K562 (cell line): ENCODE results near the gene FGFRL1. TPM values are rescaled to one million over a fixed set of nuclear protein-coding genes. Genes with fewer than 3 reads are reported as not detected.

Experiments used
- ATAC-seq: fragments of 200-7000 bp; cut with Tn5 transposase; 3 replicates; pipeline ENCODE4 v1.9.1; 2020; ENCODE audit warnings: moderate library complexity
- BruUV-seq: library from RNA; stranded (reverse); fragments of 400-500 nt; replicated peaks from 2 replicates; lab custom pipeline; 2021; lab: Mats Ljungman, UMichigan
- CTCF ChIA-PET: fragments of 300-600 bp; formaldehyde crosslinking; extraction: SDS; loops from one replicate; lab custom pipeline; 2021; ENCODE audit warnings: low intra/inter-chr PET ratio; lab: Yijun Ruan, JAX
- POLR2A ChIA-PET: fragments of 300-600, 350-650 bp; sonication (Branson Sonifier 250); formaldehyde crosslinking; extraction: SDS; loops from one replicate; lab custom pipeline; 2021; ENCODE audit warnings: antibody characterized with exemption, inconsistent platforms; lab: Yijun Ruan, JAX
- DNase-seq, 4 experiments: peaks; one replicate each; pipeline versions ENCODE4 v3.0.0 to v3.0.0-alpha.2; 2011 to 2018; ENCODE audit warnings: low spot score in 3 of 4, mixed read lengths in 3 of 4; ENCODE audit errors: extremely low read depth in 1 of 4
- FAIRE-seq: peaks from 2 replicates; lab custom pipeline; 2011; peaks lifted over from hg19 to GRCh38; lab: Jason Lieb, UNC
- H2AFZ ChIP-seq: 2 replicates; pipeline ENCODE4 v1.6.0; 2011; ENCODE audit warnings: low read depth, low read length, control low read depth, inconsistent platforms
- H3K27ac ChIP-seq: fragments of 200-600 bp; 3 replicates; pipeline ENCODE4 v1.8.0; 2011; ENCODE audit warnings: low read depth, mild to moderate bottlenecking, control low read depth, inconsistent platforms, low read length, moderate library complexity, mixed read lengths; ENCODE audit errors: extremely low read depth
- H3K27me3 ChIP-seq, 2 experiments: fragments of 300-600 bp in 1 of 2; 2 replicates in 1 of 2; 3 replicates in 1 of 2; pipeline versions ENCODE4 v1.6.0 to v1.8.0; 2011; ENCODE audit warnings: inconsistent platforms in 2 of 2, low read length in 2 of 2, mild to moderate bottlenecking in 1 of 2, mixed read lengths in 1 of 2, moderate library complexity in 1 of 2; ENCODE audit not compliant: control insufficient read depth in 2 of 2, insufficient read depth in 2 of 2
- H3K36me3 ChIP-seq: fragments of 300-600 bp; 3 replicates; pipeline ENCODE4 v1.8.0; 2011; ENCODE audit warnings: mild to moderate bottlenecking, low read length, inconsistent platforms; ENCODE audit not compliant: control insufficient read depth, insufficient read depth
- H3K4me1 ChIP-seq, 2 experiments: fragments of 200-600 bp in 1 of 2; replicated peaks in 1 of 2; 2 replicates in 1 of 2; 3 replicates in 1 of 2; pipeline versions ENCODE4 v1.5.1 to v1.8.0; 2011; ENCODE audit warnings: inconsistent platforms in 2 of 2, low read length in 2 of 2, mild to moderate bottlenecking in 1 of 2, mixed read lengths in 1 of 2, moderate library complexity in 1 of 2; ENCODE audit not compliant: control insufficient read depth in 2 of 2, insufficient read depth in 2 of 2
- H3K4me2 ChIP-seq: 2 replicates; pipeline ENCODE4 v1.6.1; 2011; ENCODE audit warnings: low read length, control low read depth, inconsistent platforms, mixed read lengths; ENCODE audit not compliant: insufficient read depth
- H3K4me3 ChIP-seq: fragments of 200-600 bp; sonication (generic), shearing (Covaris generic); 2 replicates; pipeline ENCODE4 v1.5.1; 2016; ENCODE audit warnings: control low read depth, inconsistent platforms
- H3K79me2 ChIP-seq: fragments of 200-600 bp; 3 replicates; pipeline ENCODE4 v1.8.0; 2011; ENCODE audit warnings: low read length, inconsistent platforms; ENCODE audit not compliant: control insufficient read depth, insufficient read depth
- H3K9ac ChIP-seq, 2 experiments: 2 replicates each; pipeline versions ENCODE4 v1.6.0 to v1.6.1; 2011; ENCODE audit warnings: low read depth in 2 of 2, low read length in 2 of 2, control low read depth in 1 of 2, inconsistent platforms in 1 of 2, mild to moderate bottlenecking in 1 of 2, mixed read lengths in 1 of 2; ENCODE audit not compliant: insufficient read depth in 1 of 2
- H3K9me1 ChIP-seq: one replicate; pipeline ENCODE4 v1.6.0; 2011; ENCODE audit warnings: inconsistent platforms, mild to moderate bottlenecking, low read length, moderate library complexity; ENCODE audit not compliant: control insufficient read depth, insufficient read depth
- H3K9me3 ChIP-seq: replicated peaks from 2 replicates; pipeline ENCODE4 v1.5.1; 2011; ENCODE audit warnings: low read depth, low read length, inconsistent platforms; ENCODE audit not compliant: control insufficient read depth, insufficient read depth
- H4K20me1 ChIP-seq: replicated peaks from 2 replicates; pipeline ENCODE4 v1.6.1; 2011; ENCODE audit warnings: low read length, inconsistent platforms, mixed read lengths; ENCODE audit not compliant: control insufficient read depth, insufficient read depth
- BCLAF1 ChIP-seq, 2 experiments: fragments of 450-650 bp in 1 of 2; IDR thresholded peaks; 2 replicates each; pipeline ENCODE4 v1.6.1; 2011 to 2017; ENCODE audit warnings: low read depth in 2 of 2, antibody characterized with exemption in 1 of 2, borderline replicate concordance in 1 of 2, low read length in 1 of 2, mild to moderate bottlenecking in 1 of 2, mixed read lengths in 1 of 2; ENCODE audit not compliant: control insufficient read depth in 1 of 2
- CBX2 ChIP-seq: fragments of 200-600 bp; sonication (generic); IDR thresholded peaks from one replicate; pipeline ENCODE4 v1.6.1; 2012; ENCODE audit warnings: mild to moderate bottlenecking, low read length, inconsistent platforms; ENCODE audit not compliant: insufficient read depth, poor library complexity, severe bottlenecking
- CCAR2 ChIP-seq: fragments of 200-400 bp; formaldehyde crosslinking; IDR thresholded peaks from 2 replicates; pipeline ENCODE4 v1.6.1; 2017; ENCODE audit warnings: mild to moderate bottlenecking, low read depth, low read length
- CTBP1 ChIP-seq: fragments of 450-650 bp; IDR thresholded peaks from 2 replicates; pipeline ENCODE4 v1.6.1; 2016; ENCODE audit warnings: borderline replicate concordance
- E2F3 ChIP-seq: fragments of 250-450 bp; sonication (Bioruptor Pico); IDR thresholded peaks from 2 replicates; pipeline ENCODE4 v1.4.0; 2020; ENCODE audit warnings: mild to moderate bottlenecking
- FOXJ2 ChIP-seq: fragments of 200-800 bp; sonication (Bioruptor generic); IDR thresholded peaks from 2 replicates; pipeline ENCODE4 v1.6.1; 2016; ENCODE audit warnings: missing genetic modification characterization, missing compliant biosample characterization
- HINFP ChIP-seq: fragments of 450-650 bp; conservative IDR thresholded peaks from 2 replicates; pipeline ENCODE4 v1.6.1; 2016; ENCODE audit warnings: missing genetic modification characterization, low read depth, mild to moderate bottlenecking, control low read depth, missing compliant biosample characterization
- KLF1 ChIP-seq: fragments of 450-650 bp; IDR thresholded peaks from 2 replicates; pipeline ENCODE4 v1.6.1; 2016; ENCODE audit warnings: missing genetic modification characterization, missing compliant biosample characterization
- KLF13 ChIP-seq: fragments of 450-650 bp; IDR thresholded peaks from 2 replicates; pipeline ENCODE4 v1.6.1; 2016; ENCODE audit warnings: missing genetic modification characterization, low read depth, mild to moderate bottlenecking, missing compliant biosample characterization, moderate library complexity, borderline replicate concordance
- LARP7 ChIP-seq: fragments of 450-650 bp; IDR thresholded peaks from 2 replicates; pipeline ENCODE4 v1.6.1; 2016
- MLX ChIP-seq, 2 experiments: fragments of 450-650 bp in 1 of 2; sonication (generic) in 1 of 2; formaldehyde crosslinking; conservative IDR thresholded peaks; 2 replicates each; pipeline versions ENCODE4 v1.4.0 to v1.8.1; 2020 to 2022; ENCODE audit warnings: mild to moderate bottlenecking in 1 of 2, missing genetic modification reagents in 1 of 2
- RBM22 ChIP-seq: fragments of 200-400 bp; formaldehyde crosslinking; IDR thresholded peaks from 2 replicates; pipeline ENCODE4 v1.6.1; 2018; ENCODE audit warnings: low read length, low read depth; ENCODE audit not compliant: poor library complexity, severe bottlenecking
- SOX6 ChIP-seq: fragments of 450-650 bp; IDR thresholded peaks from 2 replicates; pipeline ENCODE4 v1.6.1; 2014; ENCODE audit warnings: mild to moderate bottlenecking
- YBX1 ChIP-seq: fragments of 450-650 bp; IDR thresholded peaks from 2 replicates; pipeline ENCODE4 v1.7.1; 2016; ENCODE audit warnings: mild to moderate bottlenecking
- ZEB2 ChIP-seq: fragments of 450-650 bp; IDR thresholded peaks from 2 replicates; pipeline ENCODE4 v1.6.1; 2016
- ZNF280B ChIP-seq: fragments of 250-450 bp; sonication (Bioruptor Pico); IDR thresholded peaks from 2 replicates; pipeline ENCODE4 v1.5.1; 2021; ENCODE audit warnings: mild to moderate bottlenecking
- ZNF780A ChIP-seq: fragments of 250-450 bp; sonication (Bioruptor Pico); IDR thresholded peaks from 2 replicates; pipeline ENCODE4 v1.5.0; 2021; ENCODE audit warnings: mild to moderate bottlenecking
- WGBS: fragments of 100-300 bp; shearing (Covaris generic); methylation state at CpG from one replicate; pipeline ENCODE4 v1.1.6; 2016; ENCODE audit warnings: low coverage, mixed read lengths; ENCODE audit not compliant: insufficient coverage; ENCODE audit errors: missing lambda C conversion rate; 5-methylcytosine and 5-hydroxymethylcytosine counted together
- in situ Hi-C: fragments of 300-500 bp; cut with MboI; formaldehyde crosslinking; loops from 4 replicates; pipeline ENCODE4 v1.15.0; 2018; ENCODE audit warnings: inconsistent platforms, mixed read lengths
- intact Hi-C: fragments of 100-400 bp; cut with micrococcal nuclease; formaldehyde crosslinking; loops from 2 replicates; pipeline ENCODE4 v1.14.2; 2022
- polyA plus RNA-seq, 8 experiments: library from polyadenylated mRNA; depleted of rRNA in 4 of 8; stranded (reverse) in 5 of 8; unstranded in 3 of 8; fragments of >200 nt; fragmentation: Nextera tagmentation in 2 of 8; fragmentation: Illumina TruSeq in 1 of 8; extraction: Ambion mirVana in 2 of 8; extraction: Trizol in 1 of 8; gene quantifications; 2 replicates each; pipeline versions ENCODE4 v1.2.1 to v1.2.3, GENCODE V29; 2011 to 2014; ENCODE audit warnings: inconsistent platforms in 1 of 8, missing spikeins in 1 of 8
- total RNA-seq, 7 experiments: library from RNA; depleted of rRNA in 6 of 7; stranded (reverse); fragments of >200 nt in 6 of 7; fragmentation: Illumina TruSeq in 2 of 7; extraction: Trizol in 2 of 7; gene quantifications; 2 replicates each; pipeline versions ENCODE4 v1.2.1 to v1.2.3, GENCODE V29; 2011 to 2021; ENCODE audit warnings: low replicate concordance in 1 of 7

The FGFRL1 gene
- total and polyA plus RNA-seq, 9 of the 15 experiments (the other 6 are each of a cell fraction or from before 2014, with no cell fraction given): 0.34 to 49.9 (median 14.6) TPM

- no peak for FAIRE-seq
- Histone ChIP-seq H3K9ac (no peak overlapping the region; a peak in 1 of 4 replicates), H3K4me1 (peaks cover 0 to 50% of the 10 kb centered on the region in 2 experiments; a peak in 3 of 5 replicates), H3K36me3 (peaks cover 26% of the 10 kb centered on the region; the same call in 1 of the 3 replicates), H4K20me1 (no peaks in the 10 kb centered on the region), H3K9me1 (no peaks in the 10 kb centered on the region), H3K4me2 (no peak overlapping the region), H3K27me3 (no peaks in the 10 kb centered on the region), H3K79me2 (no peaks in the 10 kb centered on the region), H2AFZ (no peak overlapping the region), H3K27ac (no peak overlapping the region), H3K4me3 (no peak overlapping the region), H3K9me3 (no peaks in the 10 kb centered on the region)
- intact Hi-C loops: no loop called here
- DNase-seq: no peak
- no peak for ATAC-seq
- CTCF ChIA-PET: no interaction called here
- POLR2A ChIA-PET: interaction anchor here (0.7 kb wide), 1 partner anchor 58 kb away, joined by 3 read pairs; no protein-coding TSS in a partner anchor
- no TSS peak for BruUV-seq
- in situ Hi-C loops: no loop called here
- WGBS: 94% methylated on average over 10 of the region's 21 CpGs
- TF ChIP-seq MLX (CRISPR knock-in tag; conservative IDR thresholded peaks at IDR 0.05): no peak
- TF ChIP-seq CCAR2: no peak
- no peak for TF ChIP-seq ZEB2
- no peak for TF ChIP-seq FOXJ2 (tag)
- TF ChIP-seq SOX6: no peak
- no peak for TF ChIP-seq LARP7
- no peak for TF ChIP-seq E2F3 (CRISPR knock-in tag)
- TF ChIP-seq RBM22: no peak
- TF ChIP-seq ZNF780A (CRISPR knock-in tag): no peak
- no peak for TF ChIP-seq ZNF280B (CRISPR knock-in tag)
- no peak for TF ChIP-seq BCLAF1 (IDR thresholded peaks at IDR 0.05; ENCODE audit: borderline replicate concordance in 1 of 2, control insufficient read depth in 1 of 2, low read depth in 2 of 2, low read length in 1 of 2)
- TF ChIP-seq KLF13 (tag): no peak
- no peak for TF ChIP-seq CTBP1
- TF ChIP-seq CBX2: no peak
- no peak for TF ChIP-seq HINFP
- TF ChIP-seq YBX1: no peak
- TF ChIP-seq KLF1 (tag): no peak
These were observed 45.7 kb upstream of the FGFRL1 start for GRCh38 chr4:965766-966134.
